B cell (primary cell): ENCODE results near the gene PRUNE2. TPM values are rescaled to one million over a fixed set of nuclear protein-coding genes. Genes with fewer than 3 reads are reported as not detected.

Source experiments
- ATAC-seq: fragments of 200-7000 bp; cut with Tn5 transposase; one replicate; pipeline ENCODE4 v1.10.0; 2021; ENCODE audit warnings: low read depth, mild to moderate bottlenecking, moderate number of reproducible peaks, moderate library complexity
- CTCF ChIA-PET: fragments of 350-600 bp; sonication (Branson Sonifier 250); formaldehyde crosslinking; loops from one replicate; lab custom pipeline; 2021; ENCODE audit warnings: antibody characterized with exemption, inconsistent platforms; lab: Charles Lee
- POLR2A ChIA-PET: fragments of 350-600 bp; sonication (Branson Sonifier 250); formaldehyde crosslinking; loops from one replicate; lab custom pipeline; 2021; ENCODE audit warnings: antibody characterized with exemption; lab: Charles Lee
- DNase-seq: peaks from one replicate; pipeline ENCODE4 v3.0.0; 2013
- H2AFZ ChIP-seq: 2 replicates; pipeline ENCODE4 v1.6.1; 2012; ENCODE audit warnings: mild to moderate bottlenecking, low read depth, low read length; ENCODE audit not compliant: insufficient read depth, poor library complexity, severe bottlenecking
- H3K27ac ChIP-seq, 2 donors: 1 replicate in 1 of 2; 2 replicates in 1 of 2; pipeline ENCODE4 v1.5.1; 2012 to 2013; ENCODE audit warnings: low read length in 2 of 2, mild to moderate bottlenecking in 2 of 2, moderate library complexity in 1 of 2
- H3K27me3 ChIP-seq, 4 experiments: fragments of 200-600 bp in 1 of 4; sonication (generic) in 1 of 4; replicated peaks in 1 of 4; 1 replicate in 2 of 4; 2 replicates in 2 of 4; pipeline versions ENCODE4 v1.6.1 to v1.7.0; 2013 to 2016; ENCODE audit warnings: low read length in 3 of 4, mild to moderate bottlenecking in 2 of 4, mixed read lengths in 1 of 4, moderate library complexity in 1 of 4; ENCODE audit not compliant: insufficient read depth in 4 of 4, control insufficient read depth in 3 of 4; ENCODE audit errors: control extremely low read depth in 1 of 4
- H3K36me3 ChIP-seq, 2 experiments: replicated peaks in 1 of 2; 1 replicate in 1 of 2; 2 replicates in 1 of 2; pipeline versions ENCODE4 v1.6.1 to v1.7.1; 2013; ENCODE audit warnings: low read length in 1 of 2; ENCODE audit not compliant: insufficient read depth in 2 of 2, control insufficient read depth in 1 of 2; ENCODE audit errors: control extremely low read depth in 1 of 2, extremely low read depth in 1 of 2
- H3K4me1 ChIP-seq, 2 donors: fragments of 200-600 bp in 1 of 2; sonication (generic) in 1 of 2; 1 replicate in 1 of 2; 2 replicates in 1 of 2; pipeline versions ENCODE4 v1.5.1 to v1.6.1; 2013 to 2017; ENCODE audit warnings: low read length in 2 of 2; ENCODE audit not compliant: control insufficient read depth in 2 of 2, insufficient read depth in 2 of 2
- H3K4me2 ChIP-seq: replicated peaks from 2 replicates; pipeline ENCODE3; 2012; ENCODE audit warnings: mild to moderate bottlenecking, low read depth, low read length; ENCODE audit not compliant: poor library complexity, severe bottlenecking
- H3K4me3 ChIP-seq, 5 experiments: fragments of 200-600 bp in 1 of 5; sonication (generic) in 1 of 5; 1 replicate in 3 of 5; 2 replicates in 2 of 5; pipeline versions ENCODE4 v1.5.1 to v1.7.0; 2011 to 2016; ENCODE audit warnings: low read length in 4 of 5, mild to moderate bottlenecking in 4 of 5, low read depth in 2 of 5, control low read depth in 1 of 5, moderate library complexity in 1 of 5; ENCODE audit not compliant: insufficient read depth in 1 of 5; ENCODE audit errors: control extremely low read depth in 1 of 5, extremely low read depth in 1 of 5
- H3K79me2 ChIP-seq: fragments of 200-600 bp; sonication (generic); one replicate; pipeline ENCODE4 v1.6.0; 2016; ENCODE audit warnings: low read length; ENCODE audit not compliant: control insufficient read depth, insufficient read depth
- H3K9ac ChIP-seq: fragments of 200-600 bp; sonication (generic); 2 replicates; pipeline ENCODE4 v1.6.1; 2017; ENCODE audit warnings: mild to moderate bottlenecking, low read length, moderate library complexity
- H3K9me3 ChIP-seq, 3 donors: one replicate each; pipeline versions ENCODE4 v1.6.1 to v1.7.1; 2013; ENCODE audit warnings: low read length in 2 of 3; ENCODE audit not compliant: control insufficient read depth in 2 of 3, insufficient read depth in 1 of 3; ENCODE audit errors: control extremely low read depth in 1 of 3
- H4K20me1 ChIP-seq: 2 replicates; pipeline ENCODE4 v1.6.0; 2012; ENCODE audit warnings: mild to moderate bottlenecking, low read length; ENCODE audit not compliant: insufficient read depth, control insufficient read depth, poor library complexity, severe bottlenecking
- H3K27ac Mint-ChIP-seq: one replicate; pipeline ENCODE4 v1.8.0; 2021; ENCODE audit warnings: mixed read lengths
- H3K27me3 Mint-ChIP-seq: one replicate; pipeline ENCODE4 v1.8.0; 2021; ENCODE audit warnings: mixed read lengths
- H3K4me1 Mint-ChIP-seq: one replicate; pipeline ENCODE4 v1.8.0; 2021; ENCODE audit warnings: mixed read lengths
- H3K4me3 Mint-ChIP-seq: one replicate; pipeline ENCODE4 v1.8.0; 2021; ENCODE audit warnings: mixed read lengths
- H3K9me3 Mint-ChIP-seq: one replicate; pipeline ENCODE4 v1.8.0; 2022; ENCODE audit warnings: mixed read lengths; ENCODE audit not compliant: insufficient read depth
- CTCF ChIP-seq: fragments of 200-600 bp; IDR thresholded peaks from one replicate; pipeline ENCODE4 v1.8.0; 2022; ENCODE audit warnings: antibody characterized with exemption, mild to moderate bottlenecking
- EZH2 ChIP-seq: IDR thresholded peaks from 2 replicates; pipeline ENCODE4 v1.6.1; 2012; ENCODE audit warnings: borderline replicate concordance, low read depth, mild to moderate bottlenecking, moderate library complexity, low read length; ENCODE audit not compliant: insufficient read depth, poor library complexity, severe bottlenecking
- WGBS: methylation state at CpG from one replicate; pipeline ENCODE4 v1.1.5; 2013; ENCODE audit warnings: missing lambda C conversion rate; ENCODE audit not compliant: insufficient coverage; 5-methylcytosine and 5-hydroxymethylcytosine counted together
- intact Hi-C: fragments of 100-400 bp; cut with micrococcal nuclease; formaldehyde crosslinking; loops from one replicate; pipeline ENCODE4 v1.10.0; 2022
- polyA plus RNA-seq: library from polyadenylated mRNA; depleted of rRNA; stranded (reverse); fragments of >200 nt; gene quantifications from 2 replicates; pipeline ENCODE4 v1.2.3, GENCODE V29; 2012
- total RNA-seq, 2 donors: library from RNA; stranded (reverse); fragments of 120-200 nt in 1 of 2; gene quantifications; 1 replicate in 1 of 2; 2 replicates in 1 of 2; pipeline versions ENCODE4 v1.2.3 to v1.2.4, GENCODE V29; 2013 to 2022

Gene PRUNE2
- total and polyA plus RNA-seq, 2 donors (not counting 1 experiment from before 2014, with no cell fraction given) = 0.12 TPM; not detected in 1

- H3K4me1 ChIP-seq = peaks cover 35 to 53% of the 10 kb centered on the region in 2 donors
Observed at GRCh38 chr9:76654575-76654974, 251.3 kb downstream of the PRUNE2 start.

More at GRCh38 chr9:76654575-76654974, 251.3 kb downstream of the PRUNE2 start:
- DNase-seq (no peak), ATAC-seq (no peak)
- TF ChIP-seq CTCF (no peak), EZH2 (no peak)
- no peaks in the 10 kb centered on the region for H3K79me2 ChIP-seq
- H3K9me3 Mint-ChIP-seq = no peaks in the 10 kb centered on the region
- no peak overlapping the region for H3K27ac ChIP-seq
- H4K20me1 ChIP-seq = no peaks in the 10 kb centered on the region
- intact Hi-C loops = loop anchor here (5.0 kb wide), 1 partner anchor 82 kb away; no protein-coding TSS in a partner anchor
- H3K36me3 ChIP-seq = no peaks in the 10 kb centered on the region
- H3K9ac ChIP-seq = no peak overlapping the region
- peaks cover 3% of the 10 kb centered on the region for H3K27me3 Mint-ChIP-seq
- H3K27ac Mint-ChIP-seq = no peak overlapping the region
- H3K4me3 Mint-ChIP-seq = no peak overlapping the region
- no CpG with 5 or more reads among the region's 1 CpG for WGBS
- H3K4me3 ChIP-seq = no peak overlapping the region
- no peaks in the 10 kb centered on the region for H3K9me3 ChIP-seq
- peaks cover 60% of the 10 kb centered on the region for H3K4me1 Mint-ChIP-seq
- no peaks in the 10 kb centered on the region for H3K27me3 ChIP-seq
- no peak overlapping the region for H3K4me2 ChIP-seq
- ChIA-PET CTCF (interaction anchor here (1.2 to 1.6 kb wide), 2 partner anchors 11 to 208 kb away, joined by 4 to 5 read pairs; no protein-coding TSS in a partner anchor), POLR2A (no interaction called here)
- H2AFZ ChIP-seq = no peak overlapping the region
